ENCODE results near the gene ENPP1.

- TF ChIP-seq EZH2 (IDR thresholded peaks at IDR 0.05; ENCODE audit: insufficient read depth, low read length) = no peak
- TF ChIP-seq CTCF (IDR thresholded peaks at IDR 0.05; ENCODE audit: insufficient read depth, low read depth, low read length) = peak; percentile 58
Observed at GRCh38 chr6:131924881-131925474, 117.2 kb downstream of the ENPP1 start.
